ENCODE measurements around the gene ISM1. TPM values are rescaled to one million over a fixed set of nuclear protein-coding genes. Genes with fewer than 3 reads are reported as not detected.

ISM1 gene
- total RNA-seq = 10 to 100 TPM in 1 of 5 donors, 1 to 10 TPM in 1, under 1 TPM in 1, not detected in 2; 0.92 to 14.3 (median 1.0) TPM
- polyA plus RNA-seq = 1 to 10 TPM in 1 of 3 donors, under 1 TPM in 2; 0.25 to 1.9 (median 0.31) TPM
- long read RNA-seq, donor 1 = 0 reads
- long read RNA-seq, donor 2, partial matches to known transcripts = 0 of 1 reads
- long read RNA-seq, donor 2, other reads (novel, unspliced or antisense) = 0 of 1 reads
- long read RNA-seq, donor 3 = 0 reads
- long read RNA-seq, donor 4 = 0 reads
- long read RNA-seq, donor 5, partial matches to known transcripts = 0 of 1 reads
- long read RNA-seq, donor 5, other reads (novel, unspliced or antisense) = 0 of 1 reads
- long read RNA-seq, donor 6 = 0 reads
- long read RNA-seq, donor 7 = 0 reads
- long read RNA-seq, donor 8 = 0 reads
- long read RNA-seq, donor 9 = 0 reads
- long read RNA-seq, donor 10 = 0 reads

DNA sequence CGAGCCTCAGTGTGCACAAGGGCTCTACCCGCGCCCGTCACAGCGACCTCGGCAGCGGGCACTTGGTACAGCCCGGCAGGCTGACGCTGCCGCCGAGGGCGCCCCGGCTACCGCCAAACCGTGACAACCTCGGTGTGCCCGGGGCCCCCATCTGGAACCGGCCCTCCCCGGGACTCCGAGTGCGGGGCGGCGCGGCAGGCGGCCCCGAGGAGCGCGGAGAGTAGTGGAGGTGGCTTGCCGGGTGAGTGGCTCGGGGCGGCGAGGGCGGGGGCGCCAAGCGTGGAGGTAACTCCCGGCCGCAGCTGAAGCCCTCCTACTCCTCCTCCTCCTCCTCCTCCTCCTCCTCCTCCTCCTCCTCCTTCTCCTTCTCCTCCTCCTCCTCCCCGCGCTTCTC, at the start of gene ISM1:
Gene ISM1 (plus strand): TSS at position 371 of the 394 bp plus-strand sequence. CDS start 503 bp downstream, outside the sequence.
- Histone ChIP-seq H3K27me3 (peaks cover 7 to 62% (median 48%) of the 10 kb centered on the region in 3 donors), H3K9me3 (no peaks in the 10 kb centered on the region), H3K4me1 (peaks cover 21 to 30% (median 26%) of the 10 kb centered on the region in 4 donors), H3K4me3 (peak within 1 kb of the TSS; percentile 53 to 63 (median 56)), H3K36me3 (no peaks in the 10 kb centered on the region), H3K27ac (peak within 1 kb of the TSS in 2 of 5 donors; percentile 31 to 66)
- no peak for TF ChIP-seq EP300 (IDR thresholded peaks at IDR 0.05)
- no peak for TF ChIP-seq POLR2A (IDR thresholded peaks at IDR 0.05)
- TF ChIP-seq POLR2AphosphoS5 (IDR thresholded peaks at IDR 0.05) = no peak
- no peak for TF ChIP-seq CTCF (IDR thresholded peaks at IDR 0.05)
- peak in 1 of 2 donors; percentile 63 for DNase-seq
- WGBS, 5 donors = 0 to 2% (median 1%) methylated on average over 5 to 37 of the region's 39 CpGs
- intact Hi-C loops (cut with DNase I; ENCODE audit: low total_unique reads) = no loop called here

- Histone ChIP-seq H3K4me3 (no peak overlapping the region), H3K9me3 (peaks cover 0 to 13% (median 6%) of the 10 kb centered on the region in 4 donors), H3K27me3 (no peaks in the 10 kb centered on the region), H3K27ac (no peak overlapping the region), H3K4me1 (no peaks in the 10 kb centered on the region), H3K36me3 (no peaks in the 10 kb centered on the region)
- no peak for TF ChIP-seq POLR2AphosphoS5 (IDR thresholded peaks at IDR 0.05)
- no peak for TF ChIP-seq CTCF (IDR thresholded peaks at IDR 0.05)
- no peak for TF ChIP-seq EP300 (IDR thresholded peaks at IDR 0.05)
- TF ChIP-seq POLR2A (IDR thresholded peaks at IDR 0.05) = no peak
- no peak for DNase-seq
- intact Hi-C loops (cut with DNase I; ENCODE audit: low total_unique reads) = no loop called here
- WGBS, 5 donors = 67 to 88% (median 74%) methylated on average over 2 of the region's 2 CpGs
Observed at GRCh38 chr20:13173201-13173600, 47.9 kb upstream of the ISM1 start.

GRCh38 chr20:13174402-13174801, 46.7 kb upstream of the ISM1 start:
- H3K9me3 ChIP-seq = peaks cover 0 to 13% (median 8%) of the 10 kb centered on the region in 4 donors
- intact Hi-C loops (cut with DNase I; ENCODE audit: low total_unique reads) = no loop called here
- DNase-seq = no peak
- no peaks in the 10 kb centered on the region for H3K4me1 ChIP-seq
- TF ChIP-seq POLR2A (IDR thresholded peaks at IDR 0.05) (no peak), POLR2AphosphoS5 (IDR thresholded peaks at IDR 0.05) (no peak), CTCF (IDR thresholded peaks at IDR 0.05) (no peak), EP300 (IDR thresholded peaks at IDR 0.05) (no peak)
- H3K27ac ChIP-seq = no peak overlapping the region
- 87 to 93% (median 89%) methylated on average over 9 of the region's 9 CpGs for WGBS, 5 donors
- no peak overlapping the region for H3K4me3 ChIP-seq
- no peaks in the 10 kb centered on the region for H3K36me3 ChIP-seq
- H3K27me3 ChIP-seq = no peaks in the 10 kb centered on the region

GRCh38 chr20:13180986-13181889, 39.8 kb upstream of the ISM1 start:
- H3K4me1 ChIP-seq = no peaks in the 10 kb centered on the region
- DNase-seq = no peak
- 63 to 70% (median 65%) methylated on average over 7 of the region's 7 CpGs for WGBS, 5 donors
- no peak overlapping the region for H3K27ac ChIP-seq
- intact Hi-C loops (cut with DNase I; ENCODE audit: low total_unique reads) = loop anchor here (10.0 kb wide), 1 partner anchor 64 kb away; no protein-coding TSS in a partner anchor
- TF ChIP-seq POLR2A (IDR thresholded peaks at IDR 0.05) = no peak
- TF ChIP-seq CTCF (IDR thresholded peaks at IDR 0.05) = no peak
- TF ChIP-seq POLR2AphosphoS5 (IDR thresholded peaks at IDR 0.05) = no peak
- TF ChIP-seq EP300 (IDR thresholded peaks at IDR 0.05) = no peak
- peaks cover 0 to 13% (median 8%) of the 10 kb centered on the region in 4 donors for H3K9me3 ChIP-seq
- no peaks in the 10 kb centered on the region for H3K27me3 ChIP-seq
- no peak overlapping the region for H3K4me3 ChIP-seq
- H3K36me3 ChIP-seq = no peaks in the 10 kb centered on the region

All from stomach (tissue), 19 donors.